Ureter (tissue), 1 donor: ENCODE measurements around the gene APBA2. TPM values are rescaled to one million over a fixed set of nuclear protein-coding genes. Genes with fewer than 3 reads are reported as not detected.

Experiments used
- DNase-seq: peaks from one replicate; pipeline ENCODE4 v3.0.0-alpha.2; 2020; ENCODE audit warnings: low spot score
- total RNA-seq: library from RNA; stranded (reverse); gene quantifications from one replicate; pipeline ENCODE4 v1.2.4, GENCODE V29; 2023
- donor health status: DM: yes; HTN: yes; CAD: no.

Gene APBA2
- total RNA-seq, 1 donor from 2014 or later = 9.5 TPM

GRCh38 chr15:29058903-29059539 is 173.2 kb downstream of the APBA2 start:
- DNase-seq = no peak

DNA sequence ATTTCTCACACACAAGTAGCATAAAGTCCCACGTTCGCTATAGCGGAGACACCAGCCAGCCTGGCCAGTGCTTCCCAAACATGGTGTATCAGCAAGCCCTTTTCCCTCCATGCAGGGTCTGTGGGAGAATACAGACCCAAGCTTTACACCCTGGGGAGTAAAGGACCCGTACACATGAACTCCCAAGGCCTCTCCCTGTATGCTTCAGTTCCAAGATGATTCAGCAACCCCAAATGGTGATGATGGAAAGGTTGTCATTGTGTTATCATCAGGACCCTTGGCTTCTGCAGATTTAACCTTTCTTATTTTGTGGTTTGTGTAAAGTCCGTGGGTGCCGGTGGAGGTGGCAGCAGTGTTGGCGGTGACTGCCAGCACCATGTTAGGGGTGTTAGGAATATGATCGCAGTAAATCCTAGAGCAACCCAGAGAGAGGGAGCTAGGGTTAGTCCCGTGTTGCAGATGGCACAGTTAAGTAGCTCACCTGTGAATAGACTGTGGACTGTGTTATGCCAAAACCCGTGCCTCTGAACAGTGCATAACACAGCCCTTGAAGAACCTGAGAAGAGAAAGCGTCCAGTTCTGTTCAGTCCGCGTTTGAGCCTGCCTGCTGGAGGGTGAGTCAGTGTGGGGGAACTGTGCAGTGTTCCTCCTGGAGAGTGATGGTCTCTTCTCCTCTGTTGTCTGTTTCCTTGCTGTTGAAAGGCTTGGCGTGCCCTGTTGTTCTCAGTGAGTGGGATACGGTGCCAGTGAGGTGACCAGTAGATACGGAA is 174.3 kb downstream of the APBA2 start:
- DNase-seq = no peak

GRCh38 chr15:29061746-29062145 is 176.0 kb downstream of the APBA2 start:
- no peak for DNase-seq

DNA sequence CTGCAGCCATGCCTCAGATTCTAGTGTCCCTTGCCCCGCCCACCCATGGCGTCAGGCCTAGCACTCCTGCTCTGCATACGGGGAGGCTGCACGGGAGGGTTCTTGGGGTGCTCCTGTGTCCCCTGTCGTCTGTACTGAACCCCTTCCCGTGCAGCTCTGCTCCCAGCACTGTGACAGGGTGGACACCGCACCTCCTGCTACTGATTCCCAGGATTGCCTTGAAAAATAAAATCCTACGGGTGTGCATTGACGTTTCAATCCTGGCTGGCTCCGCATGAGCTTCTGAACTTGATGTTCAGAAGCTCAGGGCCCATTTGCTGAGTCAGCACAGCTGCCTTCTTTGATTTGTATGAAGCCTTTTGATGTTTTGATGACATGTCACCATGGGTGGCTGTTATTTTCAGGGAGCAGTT is 176.4 kb downstream of the APBA2 start:
- no peak for DNase-seq

GRCh38 chr15:29062626-29063025 is 176.9 kb downstream of the APBA2 start:
- no peak for DNase-seq

GRCh38 chr15:29063646-29064045 is 177.9 kb downstream of the APBA2 start:
- DNase-seq = no peak

DNA sequence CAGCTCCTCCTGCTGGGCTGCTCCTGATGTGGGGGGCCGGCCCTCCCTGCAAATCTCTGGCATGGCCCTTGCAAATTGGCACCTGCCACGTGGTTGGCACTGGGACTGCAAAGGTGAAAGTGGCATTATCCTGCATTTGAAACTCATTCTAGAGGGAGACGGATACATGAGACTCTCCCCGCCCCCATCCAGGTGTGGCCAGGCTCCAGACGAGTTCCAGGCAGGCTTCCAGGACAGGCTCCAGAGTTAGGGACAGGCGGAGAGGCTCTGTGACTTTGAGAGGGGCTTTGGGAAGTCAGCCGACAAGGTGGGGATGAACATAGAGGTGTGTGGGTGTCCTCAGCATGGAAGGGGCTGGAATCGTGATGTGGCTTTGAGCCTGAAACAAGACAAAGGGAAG is 178.5 kb downstream of the APBA2 start:
- DNase-seq = no peak

DNA sequence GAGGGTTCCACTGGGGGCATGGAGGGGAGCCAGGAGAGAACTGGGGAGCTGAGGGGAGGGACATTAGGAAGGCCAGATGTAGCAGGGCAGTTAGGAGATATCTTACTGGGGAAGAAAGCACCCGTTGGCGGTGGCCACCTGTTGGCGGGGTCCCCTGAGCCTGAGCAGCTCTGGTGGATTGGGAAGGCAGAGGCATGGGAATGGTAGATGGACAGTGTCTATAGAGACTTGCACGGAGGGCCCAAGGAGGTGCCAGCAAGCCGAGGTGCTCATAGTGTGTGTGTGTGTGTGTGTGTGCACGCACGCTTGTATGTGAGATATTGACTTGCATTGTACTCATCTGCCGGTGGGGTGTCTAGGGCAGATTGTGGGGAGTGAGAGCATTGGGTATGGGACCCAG is 179.0 kb downstream of the APBA2 start:
- DNase-seq = no peak

DNA sequence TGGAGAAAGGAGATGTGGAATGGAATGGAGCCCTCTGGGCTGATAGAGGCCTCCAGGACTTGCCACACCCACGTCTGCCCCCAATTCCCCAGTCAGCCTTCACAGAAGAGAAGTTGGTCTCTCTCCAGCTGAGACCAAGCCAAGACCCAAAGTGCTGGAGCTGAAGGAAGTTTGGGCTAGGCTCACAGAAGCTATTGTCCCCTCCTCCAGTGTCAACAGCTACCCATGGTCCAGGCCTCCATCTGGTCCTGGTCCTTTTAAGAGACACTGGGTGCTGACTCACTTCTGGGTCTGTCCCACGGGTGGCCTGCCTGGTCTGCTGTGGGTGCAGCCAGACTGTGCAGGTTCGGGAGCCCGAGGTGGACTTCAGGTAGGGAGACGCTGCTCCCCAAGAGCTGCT is 179.8 kb downstream of the APBA2 start:
- DNase-seq = no peak

DNA sequence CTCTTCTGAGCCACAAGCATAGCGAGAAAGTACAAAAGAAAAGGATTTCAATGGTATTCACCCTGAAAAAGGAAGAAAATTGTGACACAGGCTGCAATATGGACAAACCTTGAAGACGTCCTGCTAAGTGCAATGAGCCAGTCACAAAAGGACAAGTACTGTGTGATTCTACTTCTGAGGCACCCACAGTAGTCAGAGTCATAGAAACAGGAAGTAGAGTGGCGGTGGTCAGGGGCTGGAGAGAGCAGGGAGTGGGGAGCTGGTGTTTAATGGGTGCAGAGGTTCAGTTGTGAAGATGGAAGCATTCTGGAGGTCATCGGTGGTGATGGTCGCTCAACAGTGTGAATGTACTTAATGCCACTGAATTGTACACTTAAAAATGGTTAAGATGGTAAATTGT is 180.5 kb downstream of the APBA2 start:
- DNase-seq = no peak

- no peak for DNase-seq
Observed at GRCh38 chr15:29066838-29067237, 181.1 kb downstream of the APBA2 start.

GRCh38 chr15:29067949-29068348 is 182.2 kb downstream of the APBA2 start:
- no peak for DNase-seq

DNA sequence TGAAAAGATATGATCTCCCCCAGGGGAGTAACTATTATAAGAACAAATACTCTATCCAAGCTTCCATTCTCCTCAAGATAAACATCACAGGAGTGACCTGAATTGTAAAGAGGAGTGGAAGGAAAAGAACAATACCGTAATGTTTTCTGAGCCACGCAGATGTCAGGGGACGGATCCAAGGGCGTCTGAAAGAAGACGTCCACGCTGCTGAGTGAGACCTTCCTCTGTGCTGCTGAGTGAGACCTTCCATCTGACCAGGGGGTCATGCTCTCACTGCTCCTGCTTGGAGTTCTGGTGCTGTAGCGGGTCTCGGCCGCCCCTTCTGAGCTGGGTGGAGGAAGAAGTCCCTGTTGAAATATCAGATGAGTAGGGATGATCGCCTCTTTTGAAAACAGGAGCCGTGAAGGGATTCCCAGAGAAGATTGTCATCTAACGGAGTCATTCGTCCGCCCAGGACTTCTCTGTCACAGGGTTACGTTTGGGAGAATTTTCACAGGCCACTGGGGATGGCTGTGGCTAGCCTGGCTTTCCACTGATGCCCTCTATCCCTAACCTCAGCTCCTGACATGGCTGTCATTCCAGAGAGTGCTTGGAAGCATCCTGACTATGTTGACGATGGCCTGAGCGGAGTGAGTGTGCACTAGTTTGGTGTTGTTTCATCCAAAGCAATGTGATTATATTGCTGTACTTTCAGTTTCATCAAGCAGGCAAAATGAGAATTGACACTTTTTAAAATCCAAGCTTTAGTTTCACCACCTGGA is 184.9 kb downstream of the APBA2 start:
- no peak for DNase-seq

DNA sequence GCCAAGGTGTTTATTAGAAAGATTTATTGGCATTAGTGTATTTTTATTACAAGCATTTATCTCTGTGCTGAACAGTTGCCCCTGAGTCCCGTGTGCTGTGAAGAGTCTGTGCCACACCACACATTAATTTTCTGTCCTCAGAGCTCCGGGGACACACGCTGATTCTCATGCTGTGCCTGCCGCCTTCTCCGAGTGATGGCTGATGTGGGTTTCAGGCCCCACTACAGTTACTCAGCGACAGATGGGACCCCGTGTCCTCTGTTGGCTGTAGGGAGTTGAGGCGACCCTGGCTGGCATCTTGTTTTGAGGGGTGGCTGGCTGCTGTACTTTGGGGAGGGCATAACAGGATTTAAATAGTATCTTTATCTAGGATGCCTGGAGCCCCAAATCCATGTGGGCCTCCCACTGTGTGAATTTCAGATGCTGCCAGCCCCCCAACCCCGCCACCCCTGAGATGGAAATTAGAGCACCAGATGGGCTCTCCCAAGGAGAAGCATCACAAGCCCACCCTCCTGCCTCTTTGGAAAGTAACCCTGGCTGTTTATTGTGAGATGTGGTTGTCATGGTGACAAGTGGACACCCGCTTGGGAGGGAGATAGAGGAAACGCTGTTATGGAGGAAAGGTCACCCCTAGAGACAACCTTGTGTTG is 185.6 kb downstream of the APBA2 start:
- DNase-seq = no peak

DNA sequence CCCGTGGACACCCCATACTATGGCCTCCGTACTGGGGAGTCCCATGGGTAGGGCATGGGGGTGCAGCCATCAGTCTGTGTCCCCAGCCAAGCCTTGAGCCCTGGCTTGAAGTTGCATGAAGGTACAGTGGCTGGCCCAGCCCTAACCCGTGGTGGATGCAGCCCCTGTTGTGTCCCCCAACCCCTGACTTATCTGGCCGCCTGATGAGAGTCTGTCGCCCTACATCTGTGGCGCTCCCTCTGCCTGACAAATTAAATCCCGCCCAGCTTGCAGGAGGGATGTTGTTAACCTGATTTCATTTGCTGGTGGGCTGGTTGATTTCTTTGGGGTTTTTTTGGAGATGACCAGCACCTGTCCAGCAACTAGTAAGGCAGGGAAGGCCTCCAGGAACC is 186.1 kb downstream of the APBA2 start:
- no peak for DNase-seq

- no peak for DNase-seq
Observed at GRCh38 chr15:29072444-29072843, 186.7 kb downstream of the APBA2 start.

GRCh38 chr15:29074045-29074444 is 188.3 kb downstream of the APBA2 start:
- no peak for DNase-seq

DNA sequence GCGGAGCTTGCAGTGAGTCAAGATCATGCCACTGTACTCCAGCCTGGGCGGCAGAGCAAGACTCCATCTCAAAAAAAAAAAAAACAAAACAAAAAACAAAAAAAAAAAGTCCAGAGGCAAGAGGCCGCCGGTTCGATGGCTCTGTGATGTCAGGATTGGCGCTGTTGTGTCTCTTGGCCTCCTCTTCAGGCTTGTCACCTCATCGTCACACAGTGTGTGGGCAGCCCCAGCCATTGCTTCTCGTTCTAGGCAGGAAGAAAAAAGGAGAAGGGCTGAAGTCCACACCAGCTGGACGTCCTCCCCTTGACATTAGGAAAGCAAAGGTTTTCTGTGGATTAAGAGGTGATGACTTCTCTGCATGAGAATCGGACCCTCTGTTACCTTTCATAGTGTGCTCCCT is 192.8 kb downstream of the APBA2 start:
- DNase-seq = no peak

DNA sequence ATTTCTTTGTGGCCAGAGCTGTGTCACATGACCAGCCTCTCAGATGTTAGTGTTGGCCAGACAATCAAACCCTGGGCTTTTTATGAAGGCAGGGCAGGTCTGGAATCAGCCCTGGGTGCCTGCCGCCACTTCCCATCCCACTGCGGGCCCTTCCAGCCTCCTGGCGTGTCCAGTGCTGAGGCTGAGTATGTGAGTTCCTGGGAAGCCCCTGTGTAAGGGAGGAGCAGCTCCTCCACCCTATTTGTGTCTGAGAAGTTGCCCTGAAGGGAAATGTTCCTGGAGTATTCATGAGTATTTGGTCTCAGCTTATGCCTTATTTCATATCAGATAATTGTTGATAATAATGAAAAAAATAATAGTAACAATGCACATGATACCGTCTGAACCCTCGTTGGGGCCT is 193.7 kb downstream of the APBA2 start:
- DNase-seq = no peak

DNA sequence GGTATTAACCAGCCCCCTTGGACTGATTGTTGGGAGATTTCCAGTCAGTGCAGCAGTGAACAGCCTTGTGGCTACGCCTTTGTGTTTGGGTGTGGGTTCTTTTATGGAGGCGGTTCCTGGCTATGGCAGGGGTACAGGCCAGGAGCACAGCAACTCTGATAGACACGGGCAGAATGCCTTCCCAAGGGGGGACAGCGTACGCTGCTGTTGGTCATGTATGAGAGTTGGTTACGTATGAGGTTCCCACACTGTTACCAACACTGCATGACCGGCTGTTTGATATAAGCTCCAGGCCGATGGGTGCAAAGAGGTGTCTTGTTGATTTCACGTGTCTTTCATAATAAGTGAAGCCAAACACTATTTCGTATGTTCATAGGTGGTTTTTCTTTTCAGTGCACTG is 196.0 kb downstream of the APBA2 start:
- DNase-seq = no peak

- no peak for DNase-seq
Observed at GRCh38 chr15:29083161-29083560, 197.4 kb downstream of the APBA2 start.

GRCh38 chr15:29083858-29084257 is 198.1 kb downstream of the APBA2 start:
- DNase-seq = no peak
